Bronchial epithelial cell (primary cell): ENCODE results near the gene CENPI. TPM values are rescaled to one million over a fixed set of nuclear protein-coding genes. Genes with fewer than 3 reads are reported as not detected.
A peak's percentile ranks its signal among the peaks of the same experiment; 100 is the strongest.

Source experiments
- DNase-seq: peaks from one replicate; pipeline ENCODE4 v3.0.0-alpha.2; 2010; ENCODE audit warnings: low read depth
- FAIRE-seq: peaks from 2 replicates; lab custom pipeline; 2011; peaks lifted over from hg19 to GRCh38; lab: Jason Lieb, UNC
- H3K27me3 ChIP-seq: 2 replicates; pipeline ENCODE4 v1.5.1; 2011; ENCODE audit warnings: low read length; ENCODE audit not compliant: control insufficient read depth, insufficient read depth
- H3K36me3 ChIP-seq: 2 replicates; pipeline ENCODE4 v1.5.1; 2011; ENCODE audit warnings: low read length; ENCODE audit not compliant: control insufficient read depth, insufficient read depth
- H3K4me3 ChIP-seq: 2 replicates; pipeline ENCODE4 v1.5.1; 2011; ENCODE audit warnings: mild to moderate bottlenecking, low read depth, low read length, control low read depth
- CTCF ChIP-seq: IDR thresholded peaks from 2 replicates; pipeline ENCODE4 v1.5.1; 2011; ENCODE audit warnings: mild to moderate bottlenecking, moderate library complexity, low read length, control low read depth, inconsistent platforms; ENCODE audit not compliant: insufficient read depth, severe bottlenecking
- total RNA-seq: library from RNA; depleted of rRNA; stranded (reverse); fragments of >200 nt; gene quantifications from 2 replicates; pipeline ENCODE4 v1.2.1, GENCODE V29; 2014

Gene CENPI
- total RNA-seq, 1 donor from 2014 or later: 1.6 TPM

GRCh38 chrX:101081231-101081630 is 16.8 kb upstream of the CENPI start:
- Histone ChIP-seq H3K36me3 (no peaks in the 10 kb centered on the region), H3K4me3 (no peak overlapping the region), H3K27me3 (no peaks in the 10 kb centered on the region)
- no peak for FAIRE-seq
- peak; percentile 50 for DNase-seq
- no peak for TF ChIP-seq CTCF

DNA sequence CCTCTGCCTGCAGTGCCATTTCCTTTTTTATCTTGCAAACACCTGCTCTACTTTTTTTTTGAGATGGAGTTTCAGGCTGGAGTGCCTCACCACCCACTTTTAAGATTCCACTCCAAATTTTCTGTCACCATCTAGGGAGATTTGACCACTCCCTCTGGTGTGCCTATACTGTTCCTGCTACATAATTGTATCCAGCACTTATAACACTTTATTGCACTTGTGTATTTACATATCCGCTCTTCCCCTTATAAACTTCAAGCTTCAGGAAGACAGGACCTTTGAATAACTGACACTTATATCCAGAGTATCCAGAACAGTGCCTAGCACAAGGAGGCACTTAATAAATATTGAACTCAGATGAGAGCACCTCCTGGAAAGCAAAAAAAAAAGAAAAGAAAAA is 6.2 kb upstream of the CENPI start:
- Histone ChIP-seq H3K4me3 (no peak overlapping the region), H3K36me3 (no peaks in the 10 kb centered on the region), H3K27me3 (no peaks in the 10 kb centered on the region)
- no peak for TF ChIP-seq CTCF
- no peak for FAIRE-seq
- no peak for DNase-seq

DNA sequence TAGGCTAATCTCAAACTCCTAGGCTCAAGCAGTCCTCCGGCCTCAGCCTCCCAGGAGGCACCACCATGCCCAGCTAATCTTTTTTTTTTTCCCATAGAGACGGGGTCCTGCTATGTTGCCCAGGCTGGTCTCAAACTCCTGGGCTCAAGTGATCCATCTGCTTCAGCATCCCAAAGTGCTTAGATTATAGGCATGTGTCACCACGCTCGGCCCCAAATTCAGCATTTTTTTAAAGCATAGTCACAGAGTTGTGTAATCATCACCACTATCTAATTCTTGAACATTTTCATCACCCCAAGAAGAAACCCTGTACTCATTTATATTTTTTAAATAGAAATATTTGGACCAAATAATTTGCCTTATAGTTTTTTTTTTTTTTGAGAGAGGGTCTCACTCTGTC is 10.3 kb downstream of the CENPI start:
- DNase-seq: peak; percentile 12
- no peak overlapping the region for H3K4me3 ChIP-seq
- no peak for TF ChIP-seq CTCF
- H3K27me3 ChIP-seq: no peaks in the 10 kb centered on the region
- H3K36me3 ChIP-seq: no peaks in the 10 kb centered on the region
- FAIRE-seq: no peak

- no peak for DNase-seq
- H3K36me3 ChIP-seq: no peaks in the 10 kb centered on the region
- no peak for TF ChIP-seq CTCF
- H3K4me3 ChIP-seq: no peak overlapping the region
- H3K27me3 ChIP-seq: no peaks in the 10 kb centered on the region
- no peak for FAIRE-seq
Observed at GRCh38 chrX:101117701-101118100, 19.7 kb downstream of the CENPI start.

DNA sequence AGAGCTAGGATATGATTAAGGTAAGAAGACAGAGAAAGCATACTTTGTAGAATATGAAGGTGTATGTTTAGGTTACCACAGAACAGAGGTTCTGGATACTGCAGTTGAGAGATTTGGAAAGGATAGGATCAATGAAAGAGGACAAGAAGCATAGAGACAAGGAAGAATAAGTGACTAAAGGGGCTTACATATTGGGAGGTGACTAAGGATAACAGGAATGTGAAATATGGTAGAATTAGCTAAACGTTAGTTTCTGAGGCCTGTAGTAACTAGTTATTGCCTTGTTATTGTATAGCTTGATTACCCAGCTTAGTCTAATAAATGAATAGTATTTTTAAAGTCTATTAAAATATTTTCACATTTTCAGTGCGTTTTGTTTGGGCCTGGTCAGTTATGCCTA is 38.2 kb downstream of the CENPI start:
- DNase-seq: peak; percentile 60
- no peak overlapping the region for H3K4me3 ChIP-seq
- TF ChIP-seq CTCF: no peak
- no peaks in the 10 kb centered on the region for H3K27me3 ChIP-seq
- FAIRE-seq: no peak
- H3K36me3 ChIP-seq: no peaks in the 10 kb centered on the region

Other genes starting within 250 kb of the CENPI start
- gene NOX1, start 223.8 kb upstream of the CENPI start, total RNA-seq: not detected in 2 replicates
- gene XKRX, start 169.3 kb upstream of the CENPI start, total RNA-seq: under 0.01 and 1.9 TPM in 2 replicates
- not detected in 2 replicates for gene ARL13A, start 128.5 kb upstream of the CENPI start, total RNA-seq
- gene TRMT2B, start 46.1 kb upstream of the CENPI start, total RNA-seq: 8.4 and 13.6 TPM in 2 replicates
- not detected in 2 replicates for gene TMEM35A, start 19.3 kb upstream of the CENPI start, total RNA-seq
- gene DRP2, start 121.6 kb downstream of the CENPI start, total RNA-seq: not detected in 2 replicates
- gene TAF7L, start 193.1 kb downstream of the CENPI start, total RNA-seq: under 0.01 TPM in 1 of 2 replicates, not detected in the other